GM12878 (cell line): ENCODE data around the gene B4GALT5. TPM values are rescaled to one million over a fixed set of nuclear protein-coding genes. Genes with fewer than 3 reads are reported as not detected.

Experiments
- ATF7 ChIP-seq: fragments of 450-650 bp; IDR thresholded peaks from 2 replicates; pipeline ENCODE4 v1.6.1; 2016; ENCODE audit warnings: low read depth, mild to moderate bottlenecking
- CBX5 ChIP-seq: sonication (generic); IDR thresholded peaks from 2 replicates; pipeline ENCODE4 v1.6.1; 2016; ENCODE audit warnings: low read depth, moderate library complexity, mild to moderate bottlenecking, inconsistent platforms
- CEBPB ChIP-seq, 2 experiments: fragments of 150-350 bp in 1 of 2; IDR thresholded peaks; 2 replicates each; pipeline ENCODE4 v1.6.1; 2012 to 2014; ENCODE audit warnings: low read depth in 2 of 2, low read length in 2 of 2, borderline replicate concordance in 1 of 2, inconsistent platforms in 1 of 2
- CHD1 ChIP-seq: IDR thresholded peaks from 2 replicates; pipeline ENCODE4 v1.6.1; 2012; ENCODE audit warnings: low read depth, low read length, improper control_type of control experiment
- FOXM1 ChIP-seq: IDR thresholded peaks from 2 replicates; pipeline ENCODE4 v1.6.1; 2012; ENCODE audit warnings: low read depth, mild to moderate bottlenecking, inconsistent platforms, low read length, moderate library complexity
- IKZF2 ChIP-seq, 2 experiments: fragments of 450-650 bp; IDR thresholded peaks; 2 replicates each; pipeline ENCODE4 v1.6.1; 2017; ENCODE audit warnings: mild to moderate bottlenecking in 2 of 2, moderate library complexity in 2 of 2
- IRF4 ChIP-seq: IDR thresholded peaks from 2 replicates; pipeline ENCODE4 v1.6.1; 2011; ENCODE audit warnings: low read depth, low read length
- JUNB ChIP-seq: IDR thresholded peaks from 2 replicates; pipeline ENCODE4 v1.6.1; 2016; ENCODE audit warnings: antibody characterized with exemption, mild to moderate bottlenecking
- MTA3 ChIP-seq: IDR thresholded peaks from 2 replicates; pipeline ENCODE4 v1.6.1; 2012; ENCODE audit warnings: low read length, inconsistent platforms, borderline replicate concordance
- POU2F2 ChIP-seq: IDR thresholded peaks from 3 replicates; pipeline ENCODE4 v1.6.1; 2011; ENCODE audit warnings: low read depth, mild to moderate bottlenecking, low read length, borderline replicate concordance
- SIN3A ChIP-seq: IDR thresholded peaks from 2 replicates; pipeline ENCODE4 v1.6.1; 2012; ENCODE audit warnings: low read depth, low read length, improper control_type of control experiment
- SMC3 ChIP-seq: IDR thresholded peaks from 2 replicates; pipeline ENCODE4 v1.6.1; 2011; ENCODE audit warnings: low read length, improper control_type of control experiment, borderline replicate concordance
- SP1 ChIP-seq: IDR thresholded peaks from one replicate; pipeline ENCODE4 v1.6.1; 2011; ENCODE audit warnings: low read depth, low read length
- TCF12 ChIP-seq: IDR thresholded peaks from 2 replicates; pipeline ENCODE4 v1.6.1; 2011; ENCODE audit warnings: low read depth, mild to moderate bottlenecking, low read length
- ZNF24 ChIP-seq: fragments of 450-650 bp; IDR thresholded peaks from 2 replicates; pipeline ENCODE4 v1.6.1; 2017; ENCODE audit warnings: antibody characterized with exemption, mild to moderate bottlenecking
- polyA plus RNA-seq, 11 experiments: library from polyadenylated mRNA; depleted of rRNA in 4 of 11; unstranded in 6 of 11; stranded (reverse) in 5 of 11; fragments of >200 nt; fragmentation: Nextera tagmentation in 4 of 11; fragmentation: Illumina TruSeq in 1 of 11; extraction: Ambion mirVana in 4 of 11; extraction: Trizol in 1 of 11; gene quantifications; 1 replicate in 1 of 11; 2 replicates in 10 of 11; pipeline versions ENCODE4 v1.2.1 to v1.2.3, GENCODE V29; 2011 to 2016; ENCODE audit warnings: inconsistent platforms in 2 of 11, missing spikeins in 2 of 11, low read depth in 1 of 11
- total RNA-seq, 4 experiments: library from RNA; depleted of rRNA in 3 of 4; stranded (reverse); fragments of >200 nt in 3 of 4; fragmentation: Illumina TruSeq in 1 of 4; extraction: Trizol in 1 of 4; gene quantifications; 2 replicates each; pipeline versions ENCODE4 v1.2.1 to v1.2.3, GENCODE V29; 2013 to 2021
- TF ChIP-seq, protein P1 (sequence below): IDR thresholded peaks from 2 replicates; pipeline ENCODE4 v1.6.1; 2012; ENCODE audit warnings: improper control_type of control experiment, low read depth, low read length; ENCODE audit not compliant: insufficient replicate concordance
- TF ChIP-seq, protein P2 (sequence below): fragments of 450-650 bp; IDR thresholded peaks from 2 replicates; pipeline ENCODE4 v1.6.1; 2016; ENCODE audit warnings: mild to moderate bottlenecking
- TF ChIP-seq, protein P3 (sequence below): IDR thresholded peaks from 2 replicates; pipeline ENCODE4 v1.6.1; 2012; ENCODE audit warnings: low read depth, low read length, improper control_type of control experiment
- TF ChIP-seq, protein P4 (sequence below): fragments of 450-650 bp; IDR thresholded peaks from 2 replicates; pipeline ENCODE4 v1.6.1; 2016; ENCODE audit warnings: mild to moderate bottlenecking
- TF ChIP-seq, protein P5 (sequence below): IDR thresholded peaks from 2 replicates; pipeline ENCODE4 v1.6.1; 2012; ENCODE audit warnings: low read length, inconsistent platforms

Gene B4GALT5
- total and polyA plus RNA-seq, 10 of the 15 experiments (the other 5 are each of a cell fraction or from before 2014, with no cell fraction given) = 2.0 to 55.5 (median 20.2) TPM

DNA sequence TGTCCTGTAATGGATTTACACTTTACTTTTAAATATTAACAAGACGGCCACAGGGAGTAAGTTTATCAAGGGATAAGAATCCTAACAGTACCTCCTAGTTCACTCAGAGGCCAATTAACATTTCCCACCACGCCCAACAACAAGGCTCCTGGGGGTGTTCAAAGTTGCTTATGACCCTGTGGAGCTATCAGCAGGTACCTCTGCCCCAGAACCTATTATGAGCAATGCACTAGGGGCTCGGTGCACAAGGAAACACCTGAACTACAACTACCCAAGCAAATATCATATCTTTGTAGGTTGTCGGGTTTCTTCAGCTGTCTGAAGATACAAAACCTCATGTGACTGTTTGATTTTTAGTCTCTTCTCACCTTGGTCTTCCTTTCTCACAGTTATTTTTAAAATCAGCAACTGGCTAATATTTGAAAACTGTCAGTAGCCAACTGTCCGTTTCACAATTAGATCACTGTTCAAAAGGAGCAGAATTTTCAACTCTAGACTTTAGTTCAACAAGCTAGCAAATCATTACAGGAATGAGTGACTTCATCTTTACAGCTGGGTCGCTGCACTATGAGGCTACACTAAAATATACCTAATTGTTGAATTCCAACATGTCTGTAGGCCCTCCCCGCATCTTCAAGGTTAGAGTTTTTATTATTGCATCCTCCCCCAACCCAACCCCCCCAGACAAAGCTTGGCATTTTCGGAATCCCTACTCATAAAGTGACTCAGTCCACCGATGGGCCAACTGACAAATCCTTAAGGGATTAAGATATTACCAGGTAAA, 38.1 kb downstream of the B4GALT5 start (continued):
- TF ChIP-seq, protein P1, sequence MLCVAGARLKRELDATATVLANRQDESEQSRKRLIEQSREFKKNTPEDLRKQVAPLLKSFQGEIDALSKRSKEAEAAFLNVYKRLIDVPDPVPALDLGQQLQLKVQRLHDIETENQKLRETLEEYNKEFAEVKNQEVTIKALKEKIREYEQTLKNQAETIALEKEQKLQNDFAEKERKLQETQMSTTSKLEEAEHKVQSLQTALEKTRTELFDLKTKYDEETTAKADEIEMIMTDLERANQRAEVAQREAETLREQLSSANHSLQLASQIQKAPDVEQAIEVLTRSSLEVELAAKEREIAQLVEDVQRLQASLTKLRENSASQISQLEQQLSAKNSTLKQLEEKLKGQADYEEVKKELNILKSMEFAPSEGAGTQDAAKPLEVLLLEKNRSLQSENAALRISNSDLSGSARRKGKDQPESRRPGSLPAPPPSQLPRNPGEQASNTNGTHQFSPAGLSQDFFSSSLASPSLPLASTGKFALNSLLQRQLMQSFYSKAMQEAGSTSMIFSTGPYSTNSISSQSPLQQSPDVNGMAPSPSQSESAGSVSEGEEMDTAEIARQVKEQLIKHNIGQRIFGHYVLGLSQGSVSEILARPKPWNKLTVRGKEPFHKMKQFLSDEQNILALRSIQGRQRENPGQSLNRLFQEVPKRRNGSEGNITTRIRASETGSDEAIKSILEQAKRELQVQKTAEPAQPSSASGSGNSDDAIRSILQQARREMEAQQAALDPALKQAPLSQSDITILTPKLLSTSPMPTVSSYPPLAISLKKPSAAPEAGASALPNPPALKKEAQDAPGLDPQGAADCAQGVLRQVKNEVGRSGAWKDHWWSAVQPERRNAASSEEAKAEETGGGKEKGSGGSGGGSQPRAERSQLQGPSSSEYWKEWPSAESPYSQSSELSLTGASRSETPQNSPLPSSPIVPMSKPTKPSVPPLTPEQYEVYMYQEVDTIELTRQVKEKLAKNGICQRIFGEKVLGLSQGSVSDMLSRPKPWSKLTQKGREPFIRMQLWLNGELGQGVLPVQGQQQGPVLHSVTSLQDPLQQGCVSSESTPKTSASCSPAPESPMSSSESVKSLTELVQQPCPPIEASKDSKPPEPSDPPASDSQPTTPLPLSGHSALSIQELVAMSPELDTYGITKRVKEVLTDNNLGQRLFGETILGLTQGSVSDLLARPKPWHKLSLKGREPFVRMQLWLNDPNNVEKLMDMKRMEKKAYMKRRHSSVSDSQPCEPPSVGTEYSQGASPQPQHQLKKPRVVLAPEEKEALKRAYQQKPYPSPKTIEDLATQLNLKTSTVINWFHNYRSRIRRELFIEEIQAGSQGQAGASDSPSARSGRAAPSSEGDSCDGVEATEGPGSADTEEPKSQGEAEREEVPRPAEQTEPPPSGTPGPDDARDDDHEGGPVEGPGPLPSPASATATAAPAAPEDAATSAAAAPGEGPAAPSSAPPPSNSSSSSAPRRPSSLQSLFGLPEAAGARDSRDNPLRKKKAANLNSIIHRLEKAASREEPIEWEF = no peak
- peak; percentile 99 for TF ChIP-seq ATF7
- no peak for TF ChIP-seq SIN3A
- TF ChIP-seq MTA3 = peak; percentile 64
- peak; percentile 87 to 88 for TF ChIP-seq IKZF2 (IDR thresholded peaks at IDR 0.05)
- 0 out of 2 replicates have a peak, but pooled peaks have one; percentile 31 for TF ChIP-seq TCF12
- 0 out of 2 replicates have a peak, but pooled peaks have one; percentile 62 for TF ChIP-seq CHD1
- TF ChIP-seq, protein P2, sequence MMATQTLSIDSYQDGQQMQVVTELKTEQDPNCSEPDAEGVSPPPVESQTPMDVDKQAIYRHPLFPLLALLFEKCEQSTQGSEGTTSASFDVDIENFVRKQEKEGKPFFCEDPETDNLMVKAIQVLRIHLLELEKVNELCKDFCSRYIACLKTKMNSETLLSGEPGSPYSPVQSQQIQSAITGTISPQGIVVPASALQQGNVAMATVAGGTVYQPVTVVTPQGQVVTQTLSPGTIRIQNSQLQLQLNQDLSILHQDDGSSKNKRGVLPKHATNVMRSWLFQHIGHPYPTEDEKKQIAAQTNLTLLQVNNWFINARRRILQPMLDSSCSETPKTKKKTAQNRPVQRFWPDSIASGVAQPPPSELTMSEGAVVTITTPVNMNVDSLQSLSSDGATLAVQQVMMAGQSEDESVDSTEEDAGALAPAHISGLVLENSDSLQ = peak; percentile 79
- TF ChIP-seq SP1 = no peak
- TF ChIP-seq CBX5 = no peak
- TF ChIP-seq, protein P3, sequence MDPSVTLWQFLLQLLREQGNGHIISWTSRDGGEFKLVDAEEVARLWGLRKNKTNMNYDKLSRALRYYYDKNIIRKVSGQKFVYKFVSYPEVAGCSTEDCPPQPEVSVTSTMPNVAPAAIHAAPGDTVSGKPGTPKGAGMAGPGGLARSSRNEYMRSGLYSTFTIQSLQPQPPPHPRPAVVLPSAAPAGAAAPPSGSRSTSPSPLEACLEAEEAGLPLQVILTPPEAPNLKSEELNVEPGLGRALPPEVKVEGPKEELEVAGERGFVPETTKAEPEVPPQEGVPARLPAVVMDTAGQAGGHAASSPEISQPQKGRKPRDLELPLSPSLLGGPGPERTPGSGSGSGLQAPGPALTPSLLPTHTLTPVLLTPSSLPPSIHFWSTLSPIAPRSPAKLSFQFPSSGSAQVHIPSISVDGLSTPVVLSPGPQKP = no peak
- TF ChIP-seq, protein P4, sequence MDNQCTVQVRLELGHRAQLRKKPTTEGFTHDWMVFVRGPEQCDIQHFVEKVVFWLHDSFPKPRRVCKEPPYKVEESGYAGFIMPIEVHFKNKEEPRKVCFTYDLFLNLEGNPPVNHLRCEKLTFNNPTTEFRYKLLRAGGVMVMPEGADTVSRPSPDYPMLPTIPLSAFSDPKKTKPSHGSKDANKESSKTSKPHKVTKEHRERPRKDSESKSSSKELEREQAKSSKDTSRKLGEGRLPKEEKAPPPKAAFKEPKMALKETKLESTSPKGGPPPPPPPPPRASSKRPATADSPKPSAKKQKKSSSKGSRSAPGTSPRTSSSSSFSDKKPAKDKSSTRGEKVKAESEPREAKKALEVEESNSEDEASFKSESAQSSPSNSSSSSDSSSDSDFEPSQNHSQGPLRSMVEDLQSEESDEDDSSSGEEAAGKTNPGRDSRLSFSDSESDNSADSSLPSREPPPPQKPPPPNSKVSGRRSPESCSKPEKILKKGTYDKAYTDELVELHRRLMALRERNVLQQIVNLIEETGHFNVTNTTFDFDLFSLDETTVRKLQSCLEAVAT = 0 out of 2 replicates have a peak, but pooled peaks have one; percentile 12
- peak; percentile 98 for TF ChIP-seq JUNB
- 0 out of 2 replicates have a peak, but pooled peaks have one; percentile 81 for TF ChIP-seq ZNF24
- no peak for TF ChIP-seq SMC3
- TF ChIP-seq, protein P5, sequence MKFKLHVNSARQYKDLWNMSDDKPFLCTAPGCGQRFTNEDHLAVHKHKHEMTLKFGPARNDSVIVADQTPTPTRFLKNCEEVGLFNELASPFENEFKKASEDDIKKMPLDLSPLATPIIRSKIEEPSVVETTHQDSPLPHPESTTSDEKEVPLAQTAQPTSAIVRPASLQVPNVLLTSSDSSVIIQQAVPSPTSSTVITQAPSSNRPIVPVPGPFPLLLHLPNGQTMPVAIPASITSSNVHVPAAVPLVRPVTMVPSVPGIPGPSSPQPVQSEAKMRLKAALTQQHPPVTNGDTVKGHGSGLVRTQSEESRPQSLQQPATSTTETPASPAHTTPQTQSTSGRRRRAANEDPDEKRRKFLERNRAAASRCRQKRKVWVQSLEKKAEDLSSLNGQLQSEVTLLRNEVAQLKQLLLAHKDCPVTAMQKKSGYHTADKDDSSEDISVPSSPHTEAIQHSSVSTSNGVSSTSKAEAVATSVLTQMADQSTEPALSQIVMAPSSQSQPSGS = peak; percentile 99
- peak; percentile 96 for TF ChIP-seq FOXM1
- TF ChIP-seq CEBPB (IDR thresholded peaks at IDR 0.05; ENCODE audit: borderline replicate concordance in 1 of 2, low read depth in 2 of 2, low read length in 2 of 2) = peak in 1 of 2 experiments; percentile 73; a peak in 2 of 4 replicates
- TF ChIP-seq IRF4 = peak; percentile 65; the same call in 1 of the 2 replicates
- 0 out of 3 replicates have a peak, but pooled peaks have one; percentile 9 for TF ChIP-seq POU2F2
